Neutrophil (primary cell): Measurements from ENCODE around the gene PAN2.

ENCODE experiments used
- H3K27ac ChIP-seq: fragments of 200-600 bp; sonication (generic); 2 replicates; pipeline ENCODE4 v1.5.1; 2016; ENCODE audit warnings: mild to moderate bottlenecking, moderate library complexity
- H3K27me3 ChIP-seq: fragments of 200-600 bp; sonication (generic); 2 replicates; pipeline ENCODE4 v1.6.0; 2016; ENCODE audit warnings: mild to moderate bottlenecking
- H3K36me3 ChIP-seq: fragments of 200-600 bp; sonication (generic); 2 replicates; pipeline ENCODE4 v1.5.1; 2017
- H3K4me1 ChIP-seq, 2 experiments: fragments of 200-600 bp in 1 of 2; sonication (generic) in 1 of 2; 1 replicate in 1 of 2; 2 replicates in 1 of 2; pipeline versions ENCODE4 v1.5.1 to v1.6.1; 2013 to 2016; ENCODE audit warnings: low read depth in 1 of 2, low read length in 1 of 2, mild to moderate bottlenecking in 1 of 2, moderate library complexity in 1 of 2; ENCODE audit not compliant: control insufficient read depth in 1 of 2, insufficient read depth in 1 of 2
- H3K4me3 ChIP-seq, 2 experiments: fragments of 200-600 bp in 1 of 2; sonication (generic) in 1 of 2; 1 replicate in 1 of 2; 2 replicates in 1 of 2; pipeline ENCODE4 v1.5.1; 2013 to 2016; ENCODE audit warnings: low read depth in 1 of 2, low read length in 1 of 2, mild to moderate bottlenecking in 1 of 2, moderate library complexity in 1 of 2
- H3K9me3 ChIP-seq: fragments of 200-600 bp; sonication (generic); 2 replicates; pipeline ENCODE4 v1.5.1; 2016
- TF ChIP-seq, protein P1 (sequence below): fragments of 200-600 bp; sonication (generic); IDR thresholded peaks from 2 replicates; pipeline ENCODE4 v1.5.1; 2016; ENCODE audit warnings: antibody characterized with exemption

PAN2 gene

DNA sequence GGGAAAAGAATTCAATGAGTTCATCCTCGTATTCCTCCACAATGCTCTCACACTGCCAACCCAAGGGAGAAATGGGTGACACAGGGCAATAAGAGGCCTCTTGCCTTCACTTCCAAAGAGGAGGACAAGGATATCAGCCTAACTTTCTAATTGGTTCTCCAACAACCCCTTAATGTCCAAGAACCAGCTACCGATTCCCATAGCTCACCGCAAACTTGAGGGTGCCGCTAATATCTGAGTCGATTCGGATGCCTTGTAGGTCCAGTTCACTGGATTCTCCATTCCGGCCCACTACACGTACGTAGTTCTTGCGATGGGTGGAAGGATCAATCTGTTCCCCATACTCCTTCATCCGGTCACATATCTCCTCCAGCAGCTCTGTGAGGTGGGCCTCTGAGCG is 22.8 kb downstream of the PAN2 start:
- no peaks in the 10 kb centered on the region for H3K9me3 ChIP-seq
- peaks cover 8 to 12% of the 10 kb centered on the region in 2 experiments for H3K4me1 ChIP-seq
- H3K4me3 ChIP-seq: no peak overlapping the region
- H3K36me3 ChIP-seq: peaks cover 12% of the 10 kb centered on the region
- no peaks in the 10 kb centered on the region for H3K27me3 ChIP-seq
- H3K27ac ChIP-seq: no peak overlapping the region
- TF ChIP-seq, protein P1, sequence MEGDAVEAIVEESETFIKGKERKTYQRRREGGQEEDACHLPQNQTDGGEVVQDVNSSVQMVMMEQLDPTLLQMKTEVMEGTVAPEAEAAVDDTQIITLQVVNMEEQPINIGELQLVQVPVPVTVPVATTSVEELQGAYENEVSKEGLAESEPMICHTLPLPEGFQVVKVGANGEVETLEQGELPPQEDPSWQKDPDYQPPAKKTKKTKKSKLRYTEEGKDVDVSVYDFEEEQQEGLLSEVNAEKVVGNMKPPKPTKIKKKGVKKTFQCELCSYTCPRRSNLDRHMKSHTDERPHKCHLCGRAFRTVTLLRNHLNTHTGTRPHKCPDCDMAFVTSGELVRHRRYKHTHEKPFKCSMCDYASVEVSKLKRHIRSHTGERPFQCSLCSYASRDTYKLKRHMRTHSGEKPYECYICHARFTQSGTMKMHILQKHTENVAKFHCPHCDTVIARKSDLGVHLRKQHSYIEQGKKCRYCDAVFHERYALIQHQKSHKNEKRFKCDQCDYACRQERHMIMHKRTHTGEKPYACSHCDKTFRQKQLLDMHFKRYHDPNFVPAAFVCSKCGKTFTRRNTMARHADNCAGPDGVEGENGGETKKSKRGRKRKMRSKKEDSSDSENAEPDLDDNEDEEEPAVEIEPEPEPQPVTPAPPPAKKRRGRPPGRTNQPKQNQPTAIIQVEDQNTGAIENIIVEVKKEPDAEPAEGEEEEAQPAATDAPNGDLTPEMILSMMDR: no peak

DNA sequence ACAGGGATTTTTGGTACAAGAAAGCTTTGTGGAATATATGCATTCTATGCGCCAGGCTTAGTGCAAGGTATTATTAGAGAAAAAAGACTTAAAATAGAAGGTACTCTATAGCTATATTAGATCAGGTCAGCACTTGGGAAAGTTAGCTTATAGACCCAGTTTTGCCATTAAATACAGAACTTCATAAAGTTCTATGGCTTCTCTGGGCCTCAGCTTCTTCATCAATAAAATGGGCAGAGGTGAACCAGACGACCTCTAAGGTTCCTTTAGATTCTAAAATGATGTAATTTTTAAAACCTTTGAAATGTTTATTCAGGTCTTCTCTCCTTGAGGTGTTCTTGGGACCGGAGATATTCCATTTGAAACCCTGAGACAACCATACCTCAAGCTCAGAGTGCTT is 25.1 kb downstream of the PAN2 start:
- Histone ChIP-seq H3K36me3 (peaks cover 12% of the 10 kb centered on the region), H3K9me3 (no peaks in the 10 kb centered on the region), H3K27ac (no peak overlapping the region), H3K4me1 (no peaks in the 10 kb centered on the region), H3K4me3 (no peak overlapping the region), H3K27me3 (no peaks in the 10 kb centered on the region)
- TF ChIP-seq, protein P1: no peak

DNA sequence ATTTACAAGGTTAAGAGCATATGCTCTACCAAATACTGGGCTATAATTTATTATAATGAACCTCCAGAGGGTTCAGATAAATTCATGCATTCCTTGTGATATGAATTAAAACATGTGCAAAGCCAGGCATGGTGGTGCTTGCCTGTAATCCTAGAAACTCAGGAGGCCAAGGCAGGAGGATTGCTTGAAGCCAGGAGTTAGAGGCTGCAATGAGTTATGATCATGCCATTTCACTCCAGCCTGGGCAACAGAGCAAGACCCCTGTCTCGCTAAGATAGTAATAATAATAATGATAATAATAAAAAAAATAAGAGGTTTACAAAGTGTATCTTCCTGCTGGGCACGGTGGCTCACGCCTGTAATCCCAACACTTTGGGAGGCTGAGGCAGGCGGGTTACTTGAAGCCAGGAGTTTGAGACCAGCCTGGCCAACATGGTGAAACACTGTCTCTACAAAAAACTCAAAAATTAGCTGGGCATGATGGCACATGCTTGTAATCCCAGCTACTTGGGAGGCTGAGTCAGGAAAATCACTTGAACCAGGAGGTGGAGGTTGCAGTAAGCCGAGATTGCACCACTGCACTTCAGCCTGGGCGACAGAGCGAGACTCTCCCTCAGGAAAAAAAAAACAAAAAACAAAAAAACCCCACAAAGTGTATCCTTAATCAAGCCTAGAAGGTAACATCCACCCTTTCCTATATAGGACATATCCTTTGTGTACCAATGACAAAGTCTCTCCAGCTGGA is 26.4 kb downstream of the PAN2 start:
- Histone ChIP-seq H3K36me3 (peaks cover 12% of the 10 kb centered on the region), H3K4me3 (no peak overlapping the region), H3K27me3 (no peaks in the 10 kb centered on the region), H3K9me3 (no peaks in the 10 kb centered on the region), H3K27ac (no peak overlapping the region), H3K4me1 (no peaks in the 10 kb centered on the region)
- TF ChIP-seq, protein P1: no peak

DNA sequence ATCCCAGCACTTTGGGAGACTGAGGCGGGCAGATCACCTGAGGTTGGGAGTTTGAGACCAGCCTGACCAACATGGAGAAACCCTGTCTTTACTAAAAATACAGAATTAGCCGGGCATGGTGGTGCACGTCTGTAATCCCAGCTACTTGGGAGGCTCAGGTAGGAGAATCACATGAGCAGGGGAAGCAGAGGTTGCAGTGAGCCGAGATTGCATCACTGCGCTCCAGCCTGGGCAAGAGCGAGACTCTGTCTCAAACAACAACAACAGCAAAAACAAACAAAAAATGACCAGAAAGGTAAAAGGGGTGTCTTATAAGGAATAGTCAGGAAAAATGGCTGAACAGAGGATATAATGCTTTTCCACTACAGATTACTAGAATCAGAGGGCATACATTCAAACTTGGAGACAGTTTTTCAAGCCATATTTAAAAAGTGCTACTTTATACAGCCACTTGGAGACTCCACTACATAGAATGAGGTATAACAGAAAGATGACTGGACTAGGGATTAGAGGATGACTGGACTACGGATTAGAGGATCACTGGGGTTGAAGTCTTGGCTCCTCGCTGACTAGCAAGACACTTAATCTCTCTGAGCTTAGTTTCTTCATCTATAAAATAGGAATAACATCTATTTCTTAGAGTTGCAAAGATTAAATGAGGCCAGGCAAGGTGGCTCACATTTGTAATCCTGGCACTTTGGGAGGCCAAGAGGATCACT is 28.8 kb downstream of the PAN2 start:
- TF ChIP-seq, protein P1: no peak
- H3K9me3 ChIP-seq: no peaks in the 10 kb centered on the region
- H3K4me1 ChIP-seq: peaks cover 9 to 13% of the 10 kb centered on the region in 2 experiments
- peaks cover 4% of the 10 kb centered on the region for H3K36me3 ChIP-seq
- no peak overlapping the region for H3K4me3 ChIP-seq
- H3K27ac ChIP-seq: no peak overlapping the region
- no peaks in the 10 kb centered on the region for H3K27me3 ChIP-seq

DNA sequence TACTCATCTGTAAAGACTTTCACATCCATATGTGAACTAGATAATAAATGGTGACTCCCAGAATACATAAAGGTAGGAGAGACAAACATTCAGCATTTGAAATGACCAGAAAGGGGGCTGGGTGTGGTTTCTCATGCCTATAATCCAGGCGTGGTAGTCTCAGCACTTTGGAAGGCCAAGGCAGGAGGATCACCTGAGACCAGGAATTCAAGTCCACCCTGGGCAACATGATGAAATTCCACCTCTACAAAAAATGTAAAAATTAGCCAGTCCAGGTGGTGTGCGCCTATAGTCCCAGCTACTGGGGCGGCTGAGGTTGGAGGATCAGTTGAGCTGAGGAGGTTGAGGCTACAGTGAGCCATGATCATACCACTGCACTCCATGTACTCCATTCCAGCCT is 29.5 kb downstream of the PAN2 start:
- TF ChIP-seq, protein P1: no peak
- Histone ChIP-seq H3K4me1 (peaks cover 14 to 19% of the 10 kb centered on the region in 2 experiments), H3K27ac (no peak overlapping the region), H3K36me3 (peaks cover 4% of the 10 kb centered on the region), H3K9me3 (no peaks in the 10 kb centered on the region), H3K4me3 (no peak overlapping the region), H3K27me3 (no peaks in the 10 kb centered on the region)
